C4-2B (cell line): ENCODE measurements around the gene TMC3.

Experiments
- ZFX ChIP-seq: fragments of 450-650 bp; IDR thresholded peaks from 2 replicates; pipeline ENCODE4 v1.6.1; 2017
- TF ChIP-seq, protein P1 (sequence below): fragments of 450-650 bp; conservative IDR thresholded peaks from 2 replicates; pipeline ENCODE4 v1.5.1; 2017; ENCODE audit warnings: mild to moderate bottlenecking

GRCh38 chr15:81418444-81418843 lies 44.4 kb upstream of the TMC3 start:
- TF ChIP-seq, protein P1, sequence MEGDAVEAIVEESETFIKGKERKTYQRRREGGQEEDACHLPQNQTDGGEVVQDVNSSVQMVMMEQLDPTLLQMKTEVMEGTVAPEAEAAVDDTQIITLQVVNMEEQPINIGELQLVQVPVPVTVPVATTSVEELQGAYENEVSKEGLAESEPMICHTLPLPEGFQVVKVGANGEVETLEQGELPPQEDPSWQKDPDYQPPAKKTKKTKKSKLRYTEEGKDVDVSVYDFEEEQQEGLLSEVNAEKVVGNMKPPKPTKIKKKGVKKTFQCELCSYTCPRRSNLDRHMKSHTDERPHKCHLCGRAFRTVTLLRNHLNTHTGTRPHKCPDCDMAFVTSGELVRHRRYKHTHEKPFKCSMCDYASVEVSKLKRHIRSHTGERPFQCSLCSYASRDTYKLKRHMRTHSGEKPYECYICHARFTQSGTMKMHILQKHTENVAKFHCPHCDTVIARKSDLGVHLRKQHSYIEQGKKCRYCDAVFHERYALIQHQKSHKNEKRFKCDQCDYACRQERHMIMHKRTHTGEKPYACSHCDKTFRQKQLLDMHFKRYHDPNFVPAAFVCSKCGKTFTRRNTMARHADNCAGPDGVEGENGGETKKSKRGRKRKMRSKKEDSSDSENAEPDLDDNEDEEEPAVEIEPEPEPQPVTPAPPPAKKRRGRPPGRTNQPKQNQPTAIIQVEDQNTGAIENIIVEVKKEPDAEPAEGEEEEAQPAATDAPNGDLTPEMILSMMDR = no peak
- TF ChIP-seq ZFX = no peak
